Middle frontal gyrus (tissue), 1 donor: ENCODE data around the gene ERICH2.

ENCODE experiments used
- DNase-seq: peaks from one replicate; pipeline ENCODE4 v3.0.0-alpha.2; 2015; ENCODE audit warnings: low spot score; ENCODE audit errors: extremely low spot score

ERICH2 gene

GRCh38 chr2:170817093-170818035 is 47.2 kb downstream of the ERICH2 start:
- DNase-seq: no peak

- DNase-seq: no peak
Measured at GRCh38 chr2:170818036-170818751, 48.0 kb downstream of the ERICH2 start.

GRCh38 chr2:170818752-170819470 is 48.7 kb downstream of the ERICH2 start:
- no peak for DNase-seq

DNA sequence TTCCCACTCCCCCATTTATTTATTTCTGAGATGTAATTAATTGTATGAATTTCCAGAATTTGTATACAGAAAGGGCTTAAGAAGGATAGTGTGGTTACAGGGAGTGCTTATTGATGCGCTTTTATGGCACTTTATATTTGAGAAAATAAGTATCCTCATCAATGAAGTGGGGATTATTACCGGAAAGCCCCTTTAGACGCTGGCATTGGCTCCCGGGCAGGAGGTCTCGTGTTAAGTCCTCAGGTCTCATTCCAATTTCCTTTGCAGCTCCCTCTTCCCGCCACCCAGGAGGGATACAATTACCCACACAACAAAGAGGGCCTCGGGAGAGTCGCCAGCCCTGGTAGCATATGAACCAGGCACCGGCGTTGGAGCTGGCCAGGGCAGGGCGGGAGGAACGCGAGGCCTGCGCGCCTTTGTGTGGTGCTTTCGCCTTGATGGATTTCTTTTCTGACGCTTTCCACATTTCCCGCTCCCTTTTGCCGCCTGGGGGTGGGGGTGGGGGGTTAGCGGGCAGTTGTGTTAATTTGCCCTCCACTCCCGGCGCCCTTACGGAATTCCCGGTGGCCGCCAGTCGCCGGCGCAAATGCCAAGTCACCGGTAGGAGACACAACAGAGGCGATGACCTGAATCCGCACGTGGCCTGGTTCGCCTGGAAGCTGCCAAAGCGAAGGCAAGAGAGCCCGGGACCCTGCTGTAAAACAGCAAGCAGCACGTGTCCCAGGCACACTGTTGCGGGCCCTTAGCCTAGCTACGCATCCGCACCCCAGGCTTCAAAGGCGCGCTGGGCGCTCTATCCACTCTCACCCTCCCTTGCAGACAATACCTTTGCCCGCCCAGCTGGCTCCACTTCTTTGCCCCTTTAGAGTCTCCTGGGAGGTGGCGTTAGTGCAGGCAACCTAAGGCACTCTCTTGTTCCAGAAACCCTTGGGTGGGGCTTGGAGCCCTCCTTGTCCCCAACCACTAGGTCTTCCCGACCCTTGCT is 49.8 kb downstream of the ERICH2 start:
- no peak for DNase-seq

DNA sequence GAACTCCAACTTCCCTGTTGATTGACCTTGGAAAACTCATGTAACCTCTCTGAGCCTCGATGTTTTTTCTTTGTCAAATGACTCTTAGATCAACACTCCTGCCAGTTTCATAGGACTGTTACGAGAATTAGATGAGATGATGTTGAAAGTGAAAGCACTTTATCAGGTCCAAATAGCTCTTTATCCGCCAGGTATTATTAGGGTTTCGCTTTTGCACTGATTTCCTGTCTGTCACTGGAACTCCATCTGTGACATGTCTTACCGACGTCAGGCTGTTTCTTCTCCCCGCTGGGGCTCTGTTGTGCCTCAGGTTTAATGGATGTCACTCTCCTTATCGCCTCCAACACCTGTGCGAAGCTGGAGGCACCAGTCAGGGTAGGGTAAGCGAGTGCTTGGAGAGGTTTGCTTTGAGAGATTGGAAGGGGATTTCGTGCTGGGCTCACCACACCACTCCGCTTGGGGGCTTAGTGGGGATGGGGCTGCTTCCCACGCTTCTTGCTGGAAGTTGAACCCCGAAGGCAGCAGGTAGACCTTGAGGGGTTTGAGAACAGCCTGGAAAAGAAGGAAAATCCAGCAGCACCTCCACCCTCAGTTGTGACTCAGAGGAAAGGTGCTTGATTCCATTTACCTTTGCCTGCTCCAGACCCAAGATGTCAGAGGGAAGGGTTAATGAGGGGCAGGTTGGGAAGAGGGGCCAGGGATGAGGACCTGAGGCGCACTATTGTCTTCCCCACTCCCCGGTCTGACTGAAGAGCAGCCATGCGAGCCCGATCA is 50.8 kb downstream of the ERICH2 start:
- no peak for DNase-seq

DNA sequence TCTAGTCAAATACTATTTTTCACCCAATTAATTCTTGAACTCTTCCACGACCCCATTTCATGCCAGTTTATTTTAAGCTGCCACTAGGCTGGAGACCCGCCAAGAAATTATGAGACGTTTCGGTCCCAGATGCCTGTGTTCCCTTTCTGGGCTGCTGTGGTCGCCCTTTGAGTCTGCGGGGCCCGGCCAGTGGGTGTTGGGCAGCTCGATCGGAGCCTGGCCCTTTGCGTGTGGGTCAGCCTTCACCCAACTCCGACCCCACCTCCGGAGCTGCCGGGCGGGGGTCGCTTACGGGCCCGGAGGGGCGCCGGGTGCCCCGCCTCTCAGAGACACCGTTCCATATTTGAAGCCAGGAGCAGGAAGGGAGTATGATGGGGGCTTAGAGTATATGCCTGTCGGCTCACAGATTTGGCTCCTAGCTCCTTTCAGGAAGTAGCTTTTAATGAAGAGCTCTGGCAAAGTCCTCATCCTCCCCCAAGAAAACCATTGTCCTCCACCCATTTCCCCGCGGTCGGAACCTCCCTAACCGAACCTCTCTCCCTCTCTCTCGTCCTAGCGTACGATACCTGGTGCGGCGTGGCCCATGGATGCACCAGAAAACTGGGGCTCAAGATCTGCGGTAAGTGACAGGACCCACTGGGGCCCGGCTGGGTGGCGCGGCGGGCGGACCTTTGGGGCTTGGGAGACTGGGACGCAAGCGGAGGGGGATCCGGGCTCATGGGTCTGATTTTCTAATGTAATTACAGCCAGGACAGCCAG is 51.5 kb downstream of the ERICH2 start:
- DNase-seq: no peak

GRCh38 chr2:170822290-170823087 is 52.3 kb downstream of the ERICH2 start:
- no peak for DNase-seq

DNA sequence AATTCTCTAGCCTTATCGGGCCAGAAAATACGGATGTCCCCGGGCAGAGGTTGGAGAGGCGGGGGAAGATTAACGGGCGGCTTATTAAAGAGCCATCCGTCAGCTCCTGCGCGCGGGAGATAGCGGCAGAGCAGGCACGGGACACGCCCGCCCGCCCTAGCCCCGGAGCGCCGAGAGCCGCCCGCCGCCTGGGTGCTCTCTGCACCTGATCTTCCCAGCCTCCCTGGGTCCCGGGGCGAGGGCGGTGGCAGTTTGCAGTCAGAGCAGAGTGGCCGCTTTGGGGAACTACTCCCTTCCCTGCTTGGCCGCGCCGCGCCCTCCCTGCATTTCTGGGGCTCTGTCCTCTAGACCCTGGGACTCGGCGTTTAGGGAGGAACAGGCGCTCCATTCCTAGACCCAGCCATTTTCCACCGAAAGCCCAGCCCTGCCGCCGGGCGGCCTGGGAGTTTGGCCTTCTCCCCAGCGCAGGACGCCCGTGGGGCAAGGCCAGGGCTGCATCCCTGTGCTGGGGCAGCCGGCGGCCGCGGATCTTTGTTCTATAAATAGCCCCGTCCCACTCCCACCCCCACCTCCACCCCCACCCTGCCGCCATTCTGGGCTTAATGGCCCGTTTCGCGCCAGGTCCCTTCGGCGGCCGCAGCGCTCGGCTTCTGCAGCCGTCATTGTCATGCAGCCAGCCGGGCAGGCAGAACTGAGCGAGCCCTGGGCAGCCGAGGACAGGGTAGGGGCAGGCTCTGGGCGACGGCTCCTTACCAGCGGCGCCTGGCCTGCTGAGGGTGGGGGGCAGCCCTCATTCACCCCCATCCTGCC is 53.1 kb downstream of the ERICH2 start:
- DNase-seq: no peak

DNA sequence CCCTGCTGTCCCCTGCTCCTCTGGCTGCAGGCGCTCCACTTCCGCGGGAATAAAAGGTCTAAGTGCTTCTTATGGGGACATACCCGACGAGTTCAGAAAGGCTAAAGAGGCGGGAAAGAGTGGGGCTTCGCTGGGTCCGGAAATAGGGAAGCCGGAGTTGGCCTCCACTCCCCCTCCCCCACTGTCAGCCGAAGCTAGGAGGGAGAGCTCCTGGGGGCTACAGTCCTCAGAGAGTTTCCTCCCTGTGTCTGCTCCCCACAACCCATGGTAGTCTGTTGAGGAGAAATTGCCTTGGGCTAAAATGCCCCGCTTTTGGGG is 53.7 kb downstream of the ERICH2 start:
- DNase-seq: no peak

- no peak for DNase-seq
Measured at GRCh38 chr2:170824526-170825015, 54.4 kb downstream of the ERICH2 start.

DNA sequence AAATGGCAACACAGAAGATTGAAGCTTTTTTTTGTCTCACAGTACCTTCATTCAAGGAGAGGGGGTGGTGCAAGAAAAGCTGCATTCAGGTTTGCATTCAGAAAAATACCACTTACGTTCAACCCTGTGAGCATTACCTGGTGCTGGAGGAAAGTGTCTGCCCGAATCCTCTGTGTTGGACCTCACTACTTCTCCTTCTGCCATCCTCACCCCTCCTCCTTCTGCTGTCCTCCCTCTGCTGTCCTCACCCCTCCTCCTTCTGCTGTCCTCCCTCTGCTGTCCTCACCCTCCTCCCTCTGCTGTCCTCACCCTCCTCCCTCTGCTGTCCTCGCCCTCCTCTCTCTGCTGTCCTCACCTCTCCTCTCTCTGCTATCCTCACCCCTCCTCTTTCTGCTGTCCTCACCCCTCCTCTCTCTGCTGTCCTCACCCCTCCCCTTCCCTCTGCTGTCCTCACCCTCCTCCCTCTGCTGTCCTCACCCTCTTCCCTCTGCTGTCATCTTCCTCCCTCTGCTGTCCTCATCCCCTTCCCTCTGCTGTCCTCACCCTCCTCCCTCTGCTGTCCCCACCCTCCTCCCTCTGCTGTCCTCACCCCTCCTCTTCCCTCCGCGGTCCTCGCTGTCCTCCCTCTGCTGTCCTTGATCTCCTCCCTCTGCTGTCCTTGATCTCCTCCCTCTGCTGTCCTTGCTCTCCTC is 57.8 kb downstream of the ERICH2 start:
- DNase-seq: no peak

DNA sequence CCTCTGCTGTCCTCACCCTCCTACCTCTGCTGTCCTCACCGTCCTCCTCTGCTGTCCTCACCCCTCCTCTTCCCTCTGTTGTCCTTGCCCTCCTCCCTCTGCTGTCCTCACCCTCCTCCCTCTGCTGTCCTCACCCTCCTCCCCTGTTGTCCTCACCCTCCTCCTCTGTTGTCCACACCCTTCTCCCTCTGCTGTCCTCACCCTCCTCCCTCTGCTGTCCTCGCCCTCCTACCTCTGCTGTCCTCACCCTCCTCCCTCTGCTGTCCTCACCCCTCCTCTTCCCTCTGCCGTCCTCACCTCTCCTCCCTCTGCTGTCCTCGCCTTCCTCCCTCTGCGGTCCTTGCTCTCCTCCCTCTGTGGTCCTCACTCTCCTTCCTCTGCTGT is 58.3 kb downstream of the ERICH2 start:
- no peak for DNase-seq

DNA sequence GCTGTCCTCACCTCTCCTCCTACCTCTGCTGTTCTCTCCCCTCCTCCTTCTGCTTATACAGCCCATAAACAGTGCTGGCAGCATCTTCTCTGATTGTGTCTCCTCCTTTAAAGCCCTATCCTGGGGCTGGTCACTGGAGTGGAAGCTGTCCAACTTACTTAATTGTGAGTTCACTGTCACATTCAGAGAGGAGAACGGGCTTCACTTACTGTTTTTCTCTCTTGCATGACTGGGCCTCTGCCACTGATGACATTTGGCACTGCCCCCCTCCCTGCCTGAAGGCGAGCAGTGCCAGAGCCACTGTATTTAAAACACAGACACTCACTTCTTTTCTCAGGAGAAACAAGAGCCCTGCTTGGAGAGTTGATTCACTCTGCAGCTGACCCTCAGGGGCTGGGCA is 58.9 kb downstream of the ERICH2 start:
- no peak for DNase-seq

DNA sequence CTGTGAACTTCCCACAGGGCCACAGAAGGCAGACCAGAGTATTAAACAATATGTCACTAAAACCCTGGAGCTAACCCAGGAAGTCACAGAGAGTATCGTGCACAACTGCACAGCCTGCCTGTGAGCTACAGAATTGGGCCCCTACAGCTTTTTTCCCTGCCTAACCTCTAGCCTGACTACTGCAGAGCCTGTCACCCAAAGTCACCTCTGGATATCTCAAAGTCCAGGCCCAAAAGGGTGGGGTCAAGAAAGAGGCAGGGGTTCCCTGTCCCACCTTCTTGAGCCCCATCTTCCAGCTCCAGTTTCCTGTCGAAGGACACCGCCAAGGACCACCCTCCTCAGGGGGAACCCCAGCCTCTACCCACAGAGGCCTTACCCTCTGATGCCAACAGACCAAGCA is 60.0 kb downstream of the ERICH2 start:
- no peak for DNase-seq

GRCh38 chr2:170831115-170831514 is 60.9 kb downstream of the ERICH2 start:
- DNase-seq: no peak

DNA sequence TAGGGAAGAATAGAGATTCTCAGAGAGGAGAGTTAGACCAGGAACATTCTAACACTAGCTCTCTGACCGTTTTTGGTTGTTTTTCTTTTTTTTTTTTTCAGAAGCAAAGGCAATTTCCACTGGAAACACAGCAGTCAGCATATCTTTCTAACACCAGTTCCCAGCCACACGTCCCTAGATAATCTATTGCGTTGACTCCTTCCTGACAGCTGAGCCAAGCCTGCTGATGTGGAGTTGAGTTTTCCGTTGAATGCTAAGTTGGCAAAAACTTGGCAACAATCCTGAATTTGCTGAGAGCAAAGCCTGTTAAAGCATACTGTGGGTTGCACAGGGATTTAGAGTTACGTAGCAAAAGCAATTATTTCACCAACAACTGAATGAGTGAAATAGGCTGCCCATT is 65.8 kb downstream of the ERICH2 start:
- no peak for DNase-seq

DNA sequence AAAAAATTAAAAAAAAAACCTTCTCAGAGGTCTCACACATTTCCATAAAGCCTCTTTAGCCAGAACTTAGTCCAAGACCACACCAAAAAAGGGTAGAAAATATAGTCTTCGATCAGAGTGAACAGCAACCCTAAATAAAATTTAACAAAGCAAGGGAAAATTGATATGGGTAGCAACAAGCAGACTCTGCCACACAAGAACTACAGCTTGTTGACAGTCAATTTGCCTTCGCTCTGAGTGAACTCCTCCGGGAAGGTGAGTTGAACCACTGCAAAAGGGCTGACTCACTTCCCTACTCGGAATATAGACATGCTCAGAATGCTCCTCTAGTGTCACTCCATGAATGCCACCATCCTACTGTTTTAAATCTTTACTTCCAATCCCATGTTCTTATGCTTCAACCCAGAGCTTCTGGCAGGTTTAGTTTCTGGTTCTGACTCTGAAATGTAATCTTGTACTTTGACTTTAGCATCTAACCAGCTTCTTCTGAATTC is 70.6 kb downstream of the ERICH2 start:
- no peak for DNase-seq
